ENCODE results near the gene PGM1.

PGM1 gene

GRCh38 chr1:63600248-63600647 lies 7.0 kb downstream of the PGM1 start:
- no peak for DNase-seq (ENCODE audit: extremely low read depth in 1 of 2, low read depth in 1 of 2)

GRCh38 chr1:63601061-63601460 lies 7.8 kb downstream of the PGM1 start:
- no peak for DNase-seq (ENCODE audit: extremely low read depth in 1 of 2, low read depth in 1 of 2)

- DNase-seq (ENCODE audit: extremely low read depth in 1 of 2, low read depth in 1 of 2) = no peak
Measured at GRCh38 chr1:63601463-63601862, 8.3 kb downstream of the PGM1 start.

- DNase-seq (ENCODE audit: extremely low read depth in 1 of 2, low read depth in 1 of 2) = no peak
Measured at GRCh38 chr1:63601912-63602311, 8.7 kb downstream of the PGM1 start.

GRCh38 chr1:63602629-63603028 lies 9.4 kb downstream of the PGM1 start:
- DNase-seq (ENCODE audit: extremely low read depth in 1 of 2, low read depth in 1 of 2) = no peak

GRCh38 chr1:63603810-63604209 lies 10.6 kb downstream of the PGM1 start:
- DNase-seq (ENCODE audit: extremely low read depth in 1 of 2, low read depth in 1 of 2) = no peak

GRCh38 chr1:63607322-63607721 lies 14.1 kb downstream of the PGM1 start:
- DNase-seq (ENCODE audit: extremely low read depth in 1 of 2, low read depth in 1 of 2) = no peak

GRCh38 chr1:63611231-63611630 lies 18.0 kb downstream of the PGM1 start:
- no peak for DNase-seq (ENCODE audit: extremely low read depth in 1 of 2, low read depth in 1 of 2)

- no peak for DNase-seq (ENCODE audit: extremely low read depth in 1 of 2, low read depth in 1 of 2)
Measured at GRCh38 chr1:63612564-63612963, 19.4 kb downstream of the PGM1 start.

GRCh38 chr1:63612971-63613370 lies 19.8 kb downstream of the PGM1 start:
- no peak for DNase-seq (ENCODE audit: extremely low read depth in 1 of 2, low read depth in 1 of 2)

GRCh38 chr1:63615768-63616420 lies 22.7 kb downstream of the PGM1 start:
- no peak for DNase-seq (ENCODE audit: extremely low read depth in 1 of 2, low read depth in 1 of 2)

- DNase-seq (ENCODE audit: extremely low read depth in 1 of 2, low read depth in 1 of 2) = no peak
Measured at GRCh38 chr1:63617450-63617849, 24.2 kb downstream of the PGM1 start.

GRCh38 chr1:63618011-63618410 lies 24.8 kb downstream of the PGM1 start:
- no peak for DNase-seq (ENCODE audit: extremely low read depth in 1 of 2, low read depth in 1 of 2)

GRCh38 chr1:63619558-63619957 lies 26.3 kb downstream of the PGM1 start:
- DNase-seq (ENCODE audit: extremely low read depth in 1 of 2, low read depth in 1 of 2) = no peak

GRCh38 chr1:63620671-63621070 lies 27.5 kb downstream of the PGM1 start:
- DNase-seq (ENCODE audit: extremely low read depth in 1 of 2, low read depth in 1 of 2) = no peak

GRCh38 chr1:63621075-63621474 lies 27.9 kb downstream of the PGM1 start:
- DNase-seq (ENCODE audit: extremely low read depth in 1 of 2, low read depth in 1 of 2) = no peak

- no peak for DNase-seq (ENCODE audit: extremely low read depth in 1 of 2, low read depth in 1 of 2)
Measured at GRCh38 chr1:63621698-63622097, 28.5 kb downstream of the PGM1 start.

- DNase-seq (ENCODE audit: extremely low read depth in 1 of 2, low read depth in 1 of 2) = no peak
Measured at GRCh38 chr1:63622849-63623566, 29.8 kb downstream of the PGM1 start.

- no peak for DNase-seq (ENCODE audit: extremely low read depth in 1 of 2, low read depth in 1 of 2)
Measured at GRCh38 chr1:63623952-63624351, 30.7 kb downstream of the PGM1 start.

GRCh38 chr1:63624911-63625310 lies 31.7 kb downstream of the PGM1 start:
- DNase-seq (ENCODE audit: extremely low read depth in 1 of 2, low read depth in 1 of 2) = no peak

GRCh38 chr1:63626222-63626621 lies 33.0 kb downstream of the PGM1 start:
- no peak for DNase-seq (ENCODE audit: extremely low read depth in 1 of 2, low read depth in 1 of 2)

- no peak for DNase-seq (ENCODE audit: extremely low read depth in 1 of 2, low read depth in 1 of 2)
Measured at GRCh38 chr1:63628607-63629006, 35.4 kb downstream of the PGM1 start.

GRCh38 chr1:63630238-63630637 lies 37.0 kb downstream of the PGM1 start:
- no peak for DNase-seq (ENCODE audit: extremely low read depth in 1 of 2, low read depth in 1 of 2)

Measured in stimulated activated CD8-positive, alpha-beta memory T cell treated with anti-CD3 and anti-CD28 coated beads, Interleukin-7, amount 100 ng/mL, for 48 hours (primary cell).